Spleen (tissue), 13 donors: Measurements from ENCODE around the gene TPPP3. TPM values are rescaled to one million over a fixed set of nuclear protein-coding genes. Genes with fewer than 3 reads are reported as not detected.
A peak's percentile ranks its signal among the peaks of the same experiment; 100 is the strongest.

Experiments used
- DNase-seq: peaks from one replicate; pipeline ENCODE4 v3.0.0-alpha.2; 2020
- H3K27ac ChIP-seq, 8 donors: fragments of 200-600 bp; sonication (generic) in 7 of 8; 1 replicate in 4 of 8; 2 replicates in 4 of 8; pipeline versions ENCODE4 v1.5.0 to v1.8.0; 2016 to 2021; ENCODE audit warnings: inconsistent platforms in 4 of 8, mild to moderate bottlenecking in 4 of 8, moderate library complexity in 1 of 8
- H3K27me3 ChIP-seq, 7 donors: fragments of 200-600 bp; sonication (generic) in 6 of 7; replicated peaks in 1 of 7; 1 replicate in 4 of 7; 2 replicates in 3 of 7; pipeline versions ENCODE4 v1.5.0 to v1.8.0; 2016 to 2021; ENCODE audit warnings: inconsistent platforms in 3 of 7, mild to moderate bottlenecking in 1 of 7
- H3K36me3 ChIP-seq, 6 donors: fragments of 200-600 bp; sonication (generic) in 5 of 6; 1 replicate in 4 of 6; 2 replicates in 2 of 6; pipeline versions ENCODE4 v1.5.0 to v1.8.0; 2016 to 2021; ENCODE audit warnings: inconsistent platforms in 2 of 6
- H3K4me1 ChIP-seq, 6 donors: fragments of 200-600 bp; sonication (generic) in 5 of 6; 1 replicate in 3 of 6; 2 replicates in 3 of 6; pipeline versions ENCODE4 v1.5.0 to v1.8.0; 2016 to 2021; ENCODE audit warnings: inconsistent platforms in 3 of 6
- H3K4me3 ChIP-seq, 8 donors: fragments of 200-600 bp; sonication (generic) in 7 of 8; 1 replicate in 4 of 8; 2 replicates in 4 of 8; pipeline versions ENCODE4 v1.5.0 to v1.8.0; 2016 to 2021; ENCODE audit warnings: inconsistent platforms in 4 of 8, mild to moderate bottlenecking in 4 of 8, moderate library complexity in 2 of 8
- H3K9me3 ChIP-seq, 8 donors: fragments of 200-600 bp; sonication (generic) in 7 of 8; 1 replicate in 4 of 8; 2 replicates in 4 of 8; pipeline versions ENCODE4 v1.5.0 to v1.8.0; 2016 to 2021; ENCODE audit warnings: inconsistent platforms in 4 of 8
- POLR2A ChIP-seq, 3 donors: fragments of 450-650 bp; IDR thresholded peaks; one replicate each; pipeline ENCODE4 v1.5.1; 2017; ENCODE audit warnings: antibody characterized with exemption in 3 of 3, mild to moderate bottlenecking in 1 of 3
- POLR2AphosphoS5 ChIP-seq, 3 donors: sonication (generic); formaldehyde crosslinking; IDR thresholded peaks; one replicate each; pipeline ENCODE4 v1.5.1; 2017; ENCODE audit warnings: antibody characterized with exemption in 3 of 3
- WGBS, 5 donors: extraction: QIAGEN DNeasy Blood & Tissue Kit in 3 of 5; methylation state at CpG; one replicate each; pipeline versions ENCODE4 v1.1.5 to v1.1.7; 2013 to 2018; 5-methylcytosine and 5-hydroxymethylcytosine counted together
- intact Hi-C: fragments of 100-400 bp; cut with DNase I; formaldehyde crosslinking; loops from one replicate; pipeline ENCODE4 v1.15.0; 2023; ENCODE audit warnings: low total_unique reads
- long read RNA-seq, 2 donors: transcript quantifications; one replicate each; lab custom pipeline, GENCODE V29; 2026
- polyA plus RNA-seq, 3 donors: library from polyadenylated mRNA; stranded (reverse); fragments of 200-250 nt; gene quantifications; one replicate each; pipeline ENCODE4 v1.2.1, GENCODE V29; 2013
- total RNA-seq, 7 donors: library from RNA; depleted of rRNA in 3 of 7; stranded (reverse); fragments of >200 nt in 3 of 7; fragmentation: NEBNext Ultra II Directional in 4 of 7; extraction: Animal tissue kit (Norgen Biotek cat#: 25700) in 4 of 7; gene quantifications; one replicate each; pipeline versions ENCODE4 v1.1.0 to v1.2.1, GENCODE V29; 2016 to 2021
- TF ChIP-seq, protein P1 (sequence below), 11 experiments: fragments of 200-600 bp in 7 of 11; fragments of 450-650 bp in 4 of 11; sonication (generic) in 4 of 11; IDR thresholded peaks in 8 of 11; conservative IDR thresholded peaks in 3 of 11; 1 replicate in 7 of 11; 2 replicates in 4 of 11; pipeline versions ENCODE4 v1.4.0 to v1.8.0; 2016 to 2021; ENCODE audit warnings: antibody characterized with exemption in 11 of 11, inconsistent platforms in 4 of 11, mild to moderate bottlenecking in 1 of 11
- donor health status: healthy with polysubstance abuse.
- donor health status: DM: no; HTN: no; CAD: no; lungs with moderate emphysema.
- donor health status: DM: no; HTN: no; CAD: no.
- donor health status: Bipolar disorder and iron deficiency.
- donor health status: healthy.
- donor health status: DM: no; HTN: no; CAD: no.
- donor health status: DM: yes; HTN: yes; CAD: no.

TPPP3 gene
- total RNA-seq (10 to 100 TPM in 3 of 7 donors, 1 to 10 TPM in 4; 2.5 to 13.9 (median 9.9) TPM), polyA plus RNA-seq (10 to 100 TPM in 1 of 3 donors, 1 to 10 TPM in 2; 5.6 to 11.4 (median 7.2) TPM)
- long read RNA-seq, donor 1, transcript TPPP3-202 (4 exons, 1,058 nt), result major isoform, 8 of 12 reads
- long read RNA-seq, donor 1, partial matches to known transcripts, result 0 of 12 reads
- long read RNA-seq, donor 1, other reads (novel, unspliced or antisense), result 0 of 12 reads
- long read RNA-seq, donor 2, transcript TPPP3-202 (4 exons, 1,058 nt), result major isoform, 12 of 15 reads
- long read RNA-seq, donor 2, partial matches to known transcripts, result 0 of 15 reads
- long read RNA-seq, donor 2, other reads (novel, unspliced or antisense), result 0 of 15 reads

DNA sequence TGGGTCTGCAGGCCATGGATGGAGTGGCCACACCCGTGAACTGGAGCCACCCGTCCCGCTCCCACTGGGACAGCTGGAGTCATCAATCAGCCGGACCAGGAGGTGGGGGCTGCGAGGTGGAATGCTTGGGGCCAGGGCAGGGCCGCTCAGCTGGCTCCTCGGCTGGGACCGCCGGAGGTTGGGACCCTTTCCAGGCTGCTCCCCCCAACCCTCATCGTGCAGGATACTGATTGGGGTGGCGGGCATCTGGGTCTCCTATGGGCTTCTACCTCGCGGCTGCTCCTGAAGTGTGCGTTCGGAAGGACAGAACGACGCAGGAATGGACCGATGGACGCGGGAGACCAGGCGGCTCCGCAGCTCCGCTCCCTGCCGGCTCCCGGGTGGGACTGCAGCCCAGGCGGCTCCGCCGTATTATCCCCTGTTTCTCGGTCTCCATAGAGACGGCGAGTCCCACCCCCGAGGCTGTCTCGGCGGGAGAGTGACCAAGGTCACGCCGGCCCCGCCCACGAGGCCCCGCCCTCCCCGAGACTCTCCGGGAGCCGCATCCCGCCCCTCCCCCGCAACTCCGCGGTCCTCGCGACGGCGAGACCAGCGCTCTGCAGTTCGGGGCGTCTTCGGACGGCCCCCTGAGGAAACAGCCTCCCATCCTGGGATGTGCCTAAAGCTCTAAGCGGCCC is at the start of gene TPPP3:
Gene TPPP3, minus strand, starts transcription at position 388 of the 677 bp plus-strand sequence. CDS start 2,387 bp downstream, outside the sequence.
- peak; percentile 88 for DNase-seq
- no peaks in the 10 kb centered on the region for H3K9me3 ChIP-seq
- H3K27ac ChIP-seq, result peak within 1 kb of the TSS in 7 of 8 donors; percentile 27 to 69 (median 36)
- no peaks in the 10 kb centered on the region for H3K36me3 ChIP-seq
- H3K4me3 ChIP-seq, result peak within 1 kb of the TSS in 7 of 8 donors; percentile 25 to 62 (median 32)
- peaks cover 31 to 88% (median 56%) of the 10 kb centered on the region in 6 donors for H3K4me1 ChIP-seq
- peaks cover 0 to 46% (median 19%) of the 10 kb centered on the region in 7 donors for H3K27me3 ChIP-seq
- TF ChIP-seq POLR2AphosphoS5 (IDR thresholded peaks at IDR 0.05) (peak; percentile 16 to 74 (median 73)), POLR2A (IDR thresholded peaks at IDR 0.05) (no peak)
- TF ChIP-seq, protein P1, sequence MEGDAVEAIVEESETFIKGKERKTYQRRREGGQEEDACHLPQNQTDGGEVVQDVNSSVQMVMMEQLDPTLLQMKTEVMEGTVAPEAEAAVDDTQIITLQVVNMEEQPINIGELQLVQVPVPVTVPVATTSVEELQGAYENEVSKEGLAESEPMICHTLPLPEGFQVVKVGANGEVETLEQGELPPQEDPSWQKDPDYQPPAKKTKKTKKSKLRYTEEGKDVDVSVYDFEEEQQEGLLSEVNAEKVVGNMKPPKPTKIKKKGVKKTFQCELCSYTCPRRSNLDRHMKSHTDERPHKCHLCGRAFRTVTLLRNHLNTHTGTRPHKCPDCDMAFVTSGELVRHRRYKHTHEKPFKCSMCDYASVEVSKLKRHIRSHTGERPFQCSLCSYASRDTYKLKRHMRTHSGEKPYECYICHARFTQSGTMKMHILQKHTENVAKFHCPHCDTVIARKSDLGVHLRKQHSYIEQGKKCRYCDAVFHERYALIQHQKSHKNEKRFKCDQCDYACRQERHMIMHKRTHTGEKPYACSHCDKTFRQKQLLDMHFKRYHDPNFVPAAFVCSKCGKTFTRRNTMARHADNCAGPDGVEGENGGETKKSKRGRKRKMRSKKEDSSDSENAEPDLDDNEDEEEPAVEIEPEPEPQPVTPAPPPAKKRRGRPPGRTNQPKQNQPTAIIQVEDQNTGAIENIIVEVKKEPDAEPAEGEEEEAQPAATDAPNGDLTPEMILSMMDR (IDR thresholded peaks at IDR 0.05 in 8 of 11, conservative IDR thresholded peaks at IDR 0.05 in 3 of 11), result peak; percentile 20 to 81 (median 68)
- intact Hi-C loops, result no loop called here
- 5 to 39% (median 10%) methylated on average over 4 to 56 of the region's 56 CpGs for WGBS, 5 donors

DNA sequence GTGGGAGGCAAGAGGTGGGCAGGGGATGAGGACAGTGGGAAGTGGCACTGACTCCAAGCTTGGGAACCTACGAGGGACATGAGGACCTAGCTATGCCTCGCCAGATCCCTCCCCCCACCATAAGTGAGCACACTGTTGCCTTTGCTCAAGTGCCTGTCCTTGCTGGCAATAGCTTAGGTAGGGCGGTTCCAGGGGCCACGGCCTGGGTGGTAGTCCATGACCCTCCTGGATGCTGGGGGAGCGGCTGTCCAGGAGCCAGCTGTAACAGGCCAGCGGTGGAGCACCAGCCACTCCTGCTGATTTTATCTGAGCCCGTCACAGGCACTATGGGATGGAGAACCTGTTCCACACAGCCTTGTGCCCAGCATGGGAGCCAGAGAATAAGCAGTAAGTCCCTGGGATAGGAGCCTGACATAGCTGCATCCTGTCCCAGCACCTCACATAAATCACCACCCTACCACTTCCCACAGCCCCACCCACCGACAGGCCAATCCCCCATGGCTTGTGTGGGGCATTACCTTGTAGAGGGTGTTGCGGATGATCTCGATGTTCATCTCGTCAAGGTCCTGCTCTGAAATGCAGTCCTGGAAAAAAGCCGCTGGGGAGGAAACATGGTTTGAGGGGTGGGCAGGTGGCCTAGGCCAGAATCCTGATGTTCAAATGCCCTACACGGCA is 49.4 kb upstream of the TPPP3 start:
- peak overlapping the region in 5 of 8 donors; percentile 27 to 74 (median 31) for H3K27ac ChIP-seq
- intact Hi-C loops, result no loop called here
- WGBS, 5 donors, result 73 to 90% (median 81%) methylated on average over 8 to 13 of the region's 13 CpGs
- DNase-seq, result no peak
- no peaks in the 10 kb centered on the region for H3K9me3 ChIP-seq
- no peak overlapping the region for H3K4me3 ChIP-seq
- peaks cover 0 to 100% (median 73%) of the 10 kb centered on the region in 6 donors for H3K36me3 ChIP-seq
- no peaks in the 10 kb centered on the region for H3K27me3 ChIP-seq
- peaks cover 21 to 81% (median 52%) of the 10 kb centered on the region in 6 donors for H3K4me1 ChIP-seq
- TF ChIP-seq, protein P1 (IDR thresholded peaks at IDR 0.05 in 8 of 11, conservative IDR thresholded peaks at IDR 0.05 in 3 of 11), result no peak
- peak in 1 of 3 donors; percentile 34 for TF ChIP-seq POLR2AphosphoS5 (IDR thresholded peaks at IDR 0.05)

DNA sequence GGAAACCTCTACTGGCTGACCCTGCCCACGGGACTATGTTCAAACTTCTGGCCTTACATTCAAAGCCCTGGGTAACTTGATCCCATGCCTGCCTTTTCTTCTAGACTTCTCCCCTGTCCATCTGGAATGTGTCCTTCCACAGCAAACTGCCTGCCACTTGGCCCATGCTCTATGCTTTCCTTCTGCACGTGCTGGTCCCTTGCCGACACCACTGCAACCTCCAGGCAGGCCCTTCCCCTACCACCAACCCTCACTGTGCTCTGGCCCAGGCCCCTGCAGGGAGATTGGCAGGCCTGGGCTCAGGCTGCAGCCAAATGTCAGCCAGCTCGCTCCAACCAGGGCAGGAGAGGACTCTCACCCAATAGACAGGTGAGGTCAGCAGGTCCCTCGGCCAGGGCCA is 48.6 kb upstream of the TPPP3 start:
- Histone ChIP-seq H3K36me3 (peaks cover 0 to 100% (median 80%) of the 10 kb centered on the region in 6 donors), H3K4me1 (peaks cover 15 to 81% (median 44%) of the 10 kb centered on the region in 6 donors), H3K27me3 (no peaks in the 10 kb centered on the region), H3K4me3 (no peak overlapping the region), H3K9me3 (no peaks in the 10 kb centered on the region), H3K27ac (peak overlapping the region in 1 of 8 donors; percentile 74)
- WGBS, 5 donors, result 85 to 98% (median 88%) methylated on average over 5 of the region's 5 CpGs
- no peak for TF ChIP-seq POLR2A (IDR thresholded peaks at IDR 0.05)
- peak in 1 of 3 donors; percentile 11 for TF ChIP-seq POLR2AphosphoS5 (IDR thresholded peaks at IDR 0.05)
- intact Hi-C loops, result no loop called here
- no peak for DNase-seq

DNA sequence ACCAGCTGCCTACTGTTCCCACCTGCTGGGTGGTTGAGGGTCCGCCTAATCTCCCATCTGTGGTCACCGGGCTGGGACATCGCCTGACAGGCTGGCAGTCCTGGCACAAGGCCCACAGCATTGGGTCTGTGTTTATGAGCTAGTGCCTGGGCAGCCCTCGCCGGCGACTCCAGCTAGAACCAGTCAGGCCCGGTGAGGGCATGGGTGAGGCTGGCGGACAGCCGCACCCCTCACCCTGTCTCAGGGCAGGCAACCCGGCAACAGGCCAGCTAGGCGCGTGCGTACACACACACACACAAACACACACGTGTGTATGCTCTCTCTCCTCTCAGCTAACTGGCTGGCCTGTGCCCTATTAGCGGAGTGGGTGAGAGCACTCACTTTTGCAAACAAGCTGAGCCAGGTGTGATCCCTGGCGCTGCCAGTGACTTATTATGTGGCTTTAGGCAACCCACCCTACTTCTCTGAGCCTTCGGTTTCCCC is 48.0 kb upstream of the TPPP3 start:
- Histone ChIP-seq H3K4me1 (peaks cover 13 to 81% (median 38%) of the 10 kb centered on the region in 6 donors), H3K27me3 (no peaks in the 10 kb centered on the region), H3K36me3 (peaks cover 0 to 100% (median 85%) of the 10 kb centered on the region in 6 donors), H3K4me3 (no peak overlapping the region), H3K27ac (no peak overlapping the region), H3K9me3 (no peaks in the 10 kb centered on the region)
- 78 to 93% (median 90%) methylated on average over 7 to 17 of the region's 17 CpGs for WGBS, 5 donors
- no peak for DNase-seq
- intact Hi-C loops, result no loop called here
- TF ChIP-seq POLR2AphosphoS5 (IDR thresholded peaks at IDR 0.05) (peak in 1 of 3 donors; percentile 44), POLR2A (IDR thresholded peaks at IDR 0.05) (no peak)
